DND-41 (cell line): ENCODE data around the gene IGSF9.

ENCODE experiments used
- EZH2 ChIP-seq: IDR thresholded peaks from 3 replicates; pipeline ENCODE4 v1.6.1; 2012; ENCODE audit warnings: borderline replicate concordance, low read depth, mild to moderate bottlenecking, moderate library complexity, low read length, inconsistent platforms; ENCODE audit not compliant: severe bottlenecking
- TF ChIP-seq, protein P1 (sequence below): IDR thresholded peaks from 2 replicates; pipeline ENCODE4 v1.5.1; 2012; ENCODE audit warnings: borderline replicate concordance, low read length, moderate library complexity, mild to moderate bottlenecking; ENCODE audit not compliant: poor library complexity, severe bottlenecking; ENCODE audit errors: extremely low read depth

DNA sequence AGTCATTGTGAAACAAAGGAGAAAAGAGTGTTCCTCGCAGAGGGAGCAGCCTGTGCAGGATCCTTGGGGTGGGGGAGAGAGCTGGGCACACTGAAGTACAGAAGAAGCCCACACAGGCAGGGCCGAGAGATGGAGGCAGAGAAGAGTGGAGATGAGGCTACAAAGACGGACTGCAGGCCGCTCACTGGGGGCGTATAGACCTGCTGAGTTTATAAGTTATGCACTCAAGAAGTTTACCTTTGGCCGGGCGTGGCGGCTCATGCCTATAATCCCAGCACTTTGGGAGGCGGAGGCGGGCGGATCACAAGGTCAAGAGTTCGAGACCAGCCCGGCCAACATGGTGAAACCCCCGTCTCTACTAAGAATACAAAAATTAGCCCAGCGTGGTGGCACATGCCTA lies 16.2 kb upstream of the IGSF9 start:
- TF ChIP-seq, protein P1, sequence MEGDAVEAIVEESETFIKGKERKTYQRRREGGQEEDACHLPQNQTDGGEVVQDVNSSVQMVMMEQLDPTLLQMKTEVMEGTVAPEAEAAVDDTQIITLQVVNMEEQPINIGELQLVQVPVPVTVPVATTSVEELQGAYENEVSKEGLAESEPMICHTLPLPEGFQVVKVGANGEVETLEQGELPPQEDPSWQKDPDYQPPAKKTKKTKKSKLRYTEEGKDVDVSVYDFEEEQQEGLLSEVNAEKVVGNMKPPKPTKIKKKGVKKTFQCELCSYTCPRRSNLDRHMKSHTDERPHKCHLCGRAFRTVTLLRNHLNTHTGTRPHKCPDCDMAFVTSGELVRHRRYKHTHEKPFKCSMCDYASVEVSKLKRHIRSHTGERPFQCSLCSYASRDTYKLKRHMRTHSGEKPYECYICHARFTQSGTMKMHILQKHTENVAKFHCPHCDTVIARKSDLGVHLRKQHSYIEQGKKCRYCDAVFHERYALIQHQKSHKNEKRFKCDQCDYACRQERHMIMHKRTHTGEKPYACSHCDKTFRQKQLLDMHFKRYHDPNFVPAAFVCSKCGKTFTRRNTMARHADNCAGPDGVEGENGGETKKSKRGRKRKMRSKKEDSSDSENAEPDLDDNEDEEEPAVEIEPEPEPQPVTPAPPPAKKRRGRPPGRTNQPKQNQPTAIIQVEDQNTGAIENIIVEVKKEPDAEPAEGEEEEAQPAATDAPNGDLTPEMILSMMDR: no peak
- TF ChIP-seq EZH2: no peak
